NCI-H226 (cell line): ENCODE results near the gene NFATC4.
"Not testable (repeated sequence)": the region's sequence is repeated elsewhere in the genome, so short reads cannot be mapped to it uniquely, and the experiment has no call there.

ENCODE experiments used
- DNase-seq: peaks from one replicate; pipeline ENCODE4 v3.0.0-alpha.2; 2015

Gene NFATC4

DNA sequence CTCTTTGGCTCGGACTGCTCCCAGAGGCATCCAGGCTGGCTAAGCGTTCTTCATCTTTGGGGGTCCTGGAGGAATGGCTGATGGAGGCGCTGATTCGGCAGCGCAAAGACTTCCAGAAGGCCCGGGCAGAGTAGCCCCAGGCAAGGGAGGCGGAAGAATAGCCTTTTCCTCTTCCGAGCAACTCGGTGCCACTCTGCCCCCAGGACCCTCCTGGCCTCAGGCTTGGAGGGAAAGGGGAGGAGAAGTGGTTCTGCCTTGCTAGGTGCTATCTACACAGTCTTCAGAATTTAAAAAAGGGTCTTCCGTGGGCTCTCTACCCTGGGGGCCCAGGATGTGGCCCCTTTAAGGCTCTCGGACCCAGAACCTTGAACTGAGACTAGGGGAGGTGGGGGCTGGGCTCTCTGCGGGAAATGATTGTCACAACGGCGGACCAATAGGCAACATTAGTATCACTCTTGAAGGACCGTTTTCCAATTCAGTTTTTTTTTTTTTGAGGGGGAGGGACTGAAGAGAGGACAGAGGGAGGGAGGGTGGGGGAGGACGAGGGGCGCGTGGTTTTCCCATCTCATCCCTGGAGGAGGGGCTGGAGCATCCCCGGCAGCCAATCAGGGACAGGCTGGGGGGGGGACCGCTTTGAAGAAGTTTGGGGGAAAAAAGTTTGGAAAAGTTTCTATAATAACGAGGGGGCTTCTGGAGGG lies at the start of gene NFATC4:
NFATC4 (plus strand) TSS at position 671 of the 698 bp plus-strand sequence. CDS start 157 bp downstream, outside the sequence.
- DNase-seq: no peak

DNA sequence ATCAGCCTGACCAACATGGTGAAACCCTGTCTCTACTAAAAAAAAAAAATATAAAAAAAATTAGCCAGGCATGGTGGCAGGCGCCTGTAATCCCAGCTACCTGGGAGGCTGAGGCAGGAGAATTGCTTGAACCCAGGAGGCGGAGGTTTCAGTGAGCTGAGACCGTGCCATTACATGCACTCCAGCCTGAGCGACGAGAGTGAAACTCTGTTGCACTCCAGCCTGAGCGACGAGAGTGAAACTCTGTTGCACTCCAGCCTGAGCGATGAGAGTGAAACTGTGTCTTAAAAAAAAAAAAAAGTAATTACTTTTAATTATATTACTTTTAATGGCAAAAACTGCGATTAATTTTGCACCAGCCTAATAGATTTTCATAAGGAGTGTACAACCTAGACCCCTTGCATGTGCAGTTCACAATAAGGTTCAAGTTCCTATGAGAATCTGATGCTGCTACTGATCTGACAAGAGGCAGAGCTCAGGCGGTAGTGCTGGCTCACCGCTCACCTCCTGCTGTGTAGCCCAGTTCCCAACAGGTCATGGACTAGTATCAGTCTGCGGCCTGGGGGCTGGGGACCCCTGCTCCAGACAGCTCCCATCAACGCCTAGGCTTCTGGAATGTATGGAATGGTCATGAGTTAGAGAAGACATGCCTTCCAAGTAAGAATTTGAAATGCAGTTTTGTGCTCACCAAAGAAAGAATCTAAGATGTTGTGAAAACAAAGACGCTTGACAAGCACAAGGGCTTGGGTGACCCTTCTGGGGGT lies 46.6 kb upstream of the NFATC4 start:
- DNase-seq: no peak

DNA sequence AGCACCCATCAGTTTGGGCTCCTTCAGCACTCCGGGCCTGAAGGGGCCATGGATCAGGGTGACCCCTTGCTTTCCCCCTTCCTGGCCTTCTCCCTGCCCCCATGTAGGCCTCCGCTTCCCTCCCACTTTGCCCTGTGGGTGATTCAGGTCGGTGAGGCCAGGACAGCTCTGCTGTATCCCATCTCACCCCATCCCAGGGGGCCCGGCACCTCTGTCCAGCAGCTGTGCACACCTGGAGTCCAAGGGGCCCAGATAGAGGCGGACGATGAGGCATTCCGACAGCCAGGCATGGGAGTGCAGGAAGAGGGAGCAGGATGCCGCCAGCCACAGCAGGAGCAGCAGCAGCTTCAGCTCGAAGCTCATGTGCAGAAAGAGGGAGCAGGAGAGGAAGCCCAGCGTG lies 45.3 kb upstream of the NFATC4 start:
- DNase-seq: no peak

DNA sequence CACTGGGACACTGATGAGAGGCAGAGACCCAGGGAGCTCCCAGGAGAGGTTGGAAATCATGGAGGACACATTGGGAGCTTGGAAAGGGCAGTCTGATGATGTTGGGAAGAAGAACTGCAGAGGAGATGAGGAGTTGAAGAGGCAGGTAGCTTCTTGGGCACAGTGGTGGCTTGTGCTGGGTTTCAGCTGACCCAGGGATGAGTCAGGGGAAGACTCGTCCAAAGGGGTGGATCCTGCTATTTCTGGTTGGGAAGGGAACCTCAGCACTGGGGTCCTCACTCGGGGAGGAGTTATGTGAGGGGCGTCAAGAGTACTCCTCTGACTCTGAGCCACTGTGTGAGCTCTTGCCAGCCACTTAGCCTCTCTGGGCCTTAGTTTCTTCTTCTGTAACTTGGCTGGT lies 44.6 kb upstream of the NFATC4 start:
- DNase-seq: no peak

DNA sequence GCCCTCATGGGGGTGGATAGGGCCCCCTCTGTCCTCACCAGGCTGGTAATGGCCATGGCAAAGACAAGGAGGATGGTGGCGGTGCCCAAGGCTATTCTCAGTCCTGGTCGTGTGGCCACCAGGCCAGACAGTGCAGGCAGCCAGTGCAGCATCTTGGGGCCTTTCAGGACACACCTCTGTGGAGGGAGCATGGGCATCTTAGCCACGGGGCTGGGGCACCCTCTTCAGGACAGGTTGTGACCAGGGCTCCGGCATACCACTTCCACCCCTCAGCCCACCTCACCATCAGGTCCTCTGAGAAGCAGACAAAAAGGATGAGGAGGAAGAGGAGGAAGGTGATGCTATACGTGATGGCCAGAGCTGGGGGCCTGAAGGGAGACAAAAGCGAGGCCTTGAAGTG lies 44.0 kb upstream of the NFATC4 start:
- DNase-seq: no peak

DNA sequence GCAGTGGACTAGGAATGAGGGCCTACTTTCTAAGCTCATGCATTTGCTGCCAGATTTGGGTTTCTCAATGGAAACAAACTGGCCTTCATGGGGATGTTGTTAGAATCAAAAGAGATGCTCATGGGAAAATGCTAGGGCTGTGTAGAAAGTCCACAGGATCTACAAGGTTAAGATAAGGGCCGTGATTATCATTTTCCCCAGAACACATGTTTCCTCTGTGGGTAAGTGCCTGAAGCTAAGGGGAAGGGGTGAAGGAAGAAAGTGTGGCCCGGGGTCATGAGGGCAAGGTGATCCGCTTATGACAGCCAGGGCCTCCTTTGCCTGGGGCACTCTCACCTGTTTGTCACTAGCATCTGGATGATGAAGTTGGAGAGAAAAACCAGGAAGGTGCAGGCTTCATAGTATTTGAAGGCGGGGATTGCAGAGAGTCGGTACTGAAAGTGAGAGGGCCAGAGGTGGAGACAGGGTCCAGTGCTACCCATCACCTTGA lies 42.9 kb upstream of the NFATC4 start:
- no peak for DNase-seq

DNA sequence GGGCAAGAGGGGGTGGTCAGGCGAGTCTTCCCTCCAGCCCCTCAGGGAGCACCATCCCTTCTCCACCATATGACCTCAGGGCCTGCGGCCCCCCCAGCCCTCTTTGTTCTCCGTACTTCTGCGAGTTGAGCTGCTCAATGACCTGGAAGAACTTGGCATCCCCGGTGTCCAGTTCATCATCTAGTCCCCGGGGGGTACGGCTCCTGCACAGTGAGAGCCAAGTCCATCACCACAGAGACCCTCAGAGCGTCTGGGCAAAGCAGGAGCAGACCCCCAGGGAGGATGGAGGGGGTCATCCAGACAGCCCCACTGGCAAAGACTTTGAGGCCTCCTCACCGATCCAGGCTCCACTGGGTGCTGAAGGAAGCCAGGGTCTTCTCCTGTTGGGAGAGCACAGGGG lies 42.0 kb upstream of the NFATC4 start:
- DNase-seq: no peak

DNA sequence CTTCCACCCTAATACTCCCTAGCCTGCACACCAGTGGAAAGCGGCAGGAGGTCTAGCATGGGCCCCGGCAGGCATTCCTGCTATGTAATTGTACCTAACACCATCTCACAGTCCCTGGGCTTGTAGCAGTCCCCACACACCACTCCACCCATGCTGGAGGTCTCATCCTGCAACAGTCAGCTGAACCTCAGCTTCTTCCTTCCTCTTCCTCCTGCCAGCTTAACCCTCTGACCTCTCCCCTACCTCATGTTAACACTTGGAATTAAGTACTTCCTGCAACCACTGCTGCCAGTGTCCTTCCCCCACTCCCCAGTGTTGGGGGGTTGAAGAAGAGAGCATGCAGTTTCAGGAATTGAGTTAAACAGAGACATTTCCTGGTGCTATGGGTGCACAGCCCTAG lies 40.7 kb upstream of the NFATC4 start:
- no peak for DNase-seq

DNA sequence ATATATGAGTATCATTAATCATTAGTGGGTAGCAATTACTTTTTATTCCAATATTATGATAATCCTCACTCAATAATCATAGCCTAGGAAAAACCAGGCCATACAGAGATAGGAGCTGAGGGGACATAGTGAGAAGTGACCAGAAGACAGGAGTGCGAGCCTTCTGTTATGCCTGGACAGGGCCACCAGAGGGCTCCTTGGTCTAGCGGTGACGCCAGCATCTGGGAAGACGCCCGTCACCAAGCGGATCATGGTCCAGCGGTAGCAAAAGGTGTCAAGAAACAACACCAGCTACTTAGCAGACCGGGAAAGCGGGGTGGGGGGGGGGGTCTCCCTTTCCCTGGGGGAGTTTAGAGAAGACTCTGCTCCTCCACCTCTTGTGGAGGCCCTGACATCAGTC lies 40.1 kb upstream of the NFATC4 start:
- DNase-seq: not testable (repeated sequence)

DNA sequence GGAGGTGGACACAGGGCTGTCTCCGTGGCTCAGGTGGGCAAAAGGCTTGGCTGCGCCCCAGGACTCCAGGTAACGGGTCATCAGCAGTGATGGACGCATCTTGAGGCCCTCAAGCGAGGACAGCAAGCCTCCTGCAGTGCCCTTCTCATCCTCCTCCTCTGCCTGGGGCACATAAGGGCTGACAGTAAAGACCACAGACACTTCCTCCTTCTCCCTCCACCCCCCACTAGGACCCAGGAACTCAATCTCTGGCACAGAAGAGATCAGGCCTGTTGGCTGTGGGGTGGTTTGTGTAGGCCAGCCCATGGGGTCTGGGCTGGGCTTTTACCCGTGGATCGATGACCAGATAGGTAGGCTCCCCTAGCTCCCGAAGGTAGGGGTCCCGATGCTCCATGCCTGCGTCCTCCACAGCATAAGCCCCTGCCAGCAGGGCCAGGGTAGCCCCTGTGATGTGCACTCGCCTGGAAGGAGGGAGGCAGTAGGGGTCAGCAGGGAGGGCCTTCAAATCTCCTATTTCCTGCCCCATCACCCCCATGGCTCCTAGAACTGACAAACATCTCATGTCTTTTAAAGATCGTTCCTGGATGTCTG lies 38.8 kb upstream of the NFATC4 start:
- no peak for DNase-seq

DNA sequence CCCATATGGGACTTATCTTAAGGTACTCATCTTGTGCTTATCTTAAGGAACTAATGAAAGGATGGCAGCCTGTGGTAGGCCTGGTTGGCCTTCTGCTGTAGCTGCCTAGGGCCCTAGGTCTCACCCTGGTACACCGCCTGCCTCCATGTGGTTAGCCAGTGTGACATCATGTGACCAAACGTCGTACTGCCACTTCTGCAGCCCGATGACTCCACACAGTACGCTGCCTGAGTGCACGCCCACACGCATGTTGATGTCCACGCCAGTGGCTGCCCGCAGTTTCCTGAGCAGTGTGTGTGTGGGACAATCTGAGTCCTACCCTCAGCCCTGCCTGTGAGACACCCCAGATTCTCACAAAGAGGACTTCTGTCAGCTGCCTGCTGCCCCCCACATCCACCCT lies 38.2 kb upstream of the NFATC4 start:
- DNase-seq: no peak

DNA sequence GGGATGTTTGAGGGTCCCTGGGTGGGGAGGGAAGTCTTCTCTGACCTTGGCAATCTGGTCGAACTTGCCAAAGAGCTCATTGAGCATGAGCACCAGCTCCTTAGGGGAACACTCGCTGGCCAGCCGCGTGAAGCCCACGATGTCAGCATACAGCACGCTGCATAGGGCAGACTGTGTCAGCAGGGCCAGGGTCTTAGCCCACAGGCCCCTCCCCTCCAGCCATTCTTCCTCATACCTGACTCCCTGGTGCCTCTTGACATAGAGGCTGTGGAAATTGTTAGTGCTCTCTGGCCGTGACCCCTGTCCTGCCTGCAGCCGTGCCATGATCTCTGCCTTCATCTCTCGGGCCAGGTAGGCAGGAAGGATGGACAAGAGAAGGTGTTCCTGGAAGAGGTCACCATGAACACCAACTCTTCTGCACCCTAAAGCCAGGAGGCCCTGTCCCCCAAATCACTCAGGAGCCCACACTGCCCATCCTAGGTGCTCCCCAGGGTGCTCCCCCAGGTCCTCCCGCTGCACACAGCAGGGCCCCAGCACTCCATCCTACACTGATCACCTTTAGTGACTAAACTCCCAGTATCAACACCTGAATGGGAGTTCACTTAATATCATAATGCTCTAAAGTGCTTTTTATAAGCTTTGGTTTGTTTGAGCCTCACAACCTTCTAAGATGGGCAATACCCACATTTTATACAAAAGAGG lies 36.9 kb upstream of the NFATC4 start:
- no peak for DNase-seq

DNA sequence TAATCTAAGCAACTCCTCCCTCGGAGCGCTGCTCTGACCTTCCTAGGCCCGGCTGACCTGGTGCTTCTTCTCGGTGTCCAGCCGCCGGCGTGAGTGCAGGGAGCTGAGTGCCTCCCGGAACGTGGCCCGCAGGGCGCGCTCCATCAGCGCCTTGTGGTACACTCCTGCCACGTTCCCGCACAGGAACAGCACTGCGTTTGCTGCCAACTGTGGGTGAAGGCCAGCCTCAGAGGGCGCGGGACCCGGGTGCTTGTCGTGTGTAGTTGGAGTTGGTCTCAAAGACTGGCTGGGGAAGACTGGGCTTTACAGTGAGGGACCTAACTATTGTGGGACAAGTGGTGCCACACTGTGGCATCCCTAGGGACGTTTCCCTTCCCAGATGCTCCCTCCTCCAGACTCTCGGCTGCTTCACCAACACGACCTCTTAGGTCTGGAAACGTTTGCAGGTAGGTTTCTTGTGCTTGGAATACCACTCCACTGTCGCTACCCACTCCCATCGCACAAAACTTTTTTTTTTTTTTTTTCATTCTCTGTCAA lies 36.2 kb upstream of the NFATC4 start:
- DNase-seq: no peak

DNA sequence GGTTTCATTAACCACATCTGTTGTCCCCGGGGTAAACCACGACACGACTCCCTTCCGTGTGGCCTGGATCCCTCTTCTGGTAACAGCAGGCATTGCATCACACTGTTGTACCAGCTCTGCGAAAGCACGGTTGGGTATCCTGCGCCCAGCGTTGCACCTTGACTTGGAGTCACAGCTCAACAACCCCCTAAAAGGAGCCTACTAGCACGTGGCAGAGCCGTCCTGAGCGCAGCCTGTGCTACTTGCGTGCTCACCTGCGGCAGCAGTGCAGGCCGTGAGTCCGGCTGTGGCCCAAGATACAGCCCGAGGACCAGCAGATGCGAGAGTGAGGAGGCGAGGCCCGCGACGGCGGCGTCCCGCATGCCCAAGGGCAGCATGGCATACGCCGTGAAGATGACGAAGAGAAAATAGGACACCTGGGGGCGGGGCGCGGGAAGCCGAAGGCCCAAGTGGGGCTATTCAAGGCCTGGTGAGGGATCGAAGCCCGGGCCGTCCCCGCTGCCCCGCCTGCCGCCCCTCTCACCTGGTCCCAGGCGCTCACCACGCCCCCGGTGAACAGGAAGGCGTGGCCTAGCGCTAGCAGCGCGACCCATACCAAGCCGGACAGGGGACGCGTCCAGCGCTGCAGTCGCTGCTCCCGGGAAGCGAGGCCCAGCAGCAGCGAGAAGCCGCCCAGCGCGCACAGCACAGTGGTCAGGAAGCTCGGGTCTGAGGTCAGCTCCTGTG lies 35.6 kb upstream of the NFATC4 start:
- DNase-seq: peak; percentile 20

DNA sequence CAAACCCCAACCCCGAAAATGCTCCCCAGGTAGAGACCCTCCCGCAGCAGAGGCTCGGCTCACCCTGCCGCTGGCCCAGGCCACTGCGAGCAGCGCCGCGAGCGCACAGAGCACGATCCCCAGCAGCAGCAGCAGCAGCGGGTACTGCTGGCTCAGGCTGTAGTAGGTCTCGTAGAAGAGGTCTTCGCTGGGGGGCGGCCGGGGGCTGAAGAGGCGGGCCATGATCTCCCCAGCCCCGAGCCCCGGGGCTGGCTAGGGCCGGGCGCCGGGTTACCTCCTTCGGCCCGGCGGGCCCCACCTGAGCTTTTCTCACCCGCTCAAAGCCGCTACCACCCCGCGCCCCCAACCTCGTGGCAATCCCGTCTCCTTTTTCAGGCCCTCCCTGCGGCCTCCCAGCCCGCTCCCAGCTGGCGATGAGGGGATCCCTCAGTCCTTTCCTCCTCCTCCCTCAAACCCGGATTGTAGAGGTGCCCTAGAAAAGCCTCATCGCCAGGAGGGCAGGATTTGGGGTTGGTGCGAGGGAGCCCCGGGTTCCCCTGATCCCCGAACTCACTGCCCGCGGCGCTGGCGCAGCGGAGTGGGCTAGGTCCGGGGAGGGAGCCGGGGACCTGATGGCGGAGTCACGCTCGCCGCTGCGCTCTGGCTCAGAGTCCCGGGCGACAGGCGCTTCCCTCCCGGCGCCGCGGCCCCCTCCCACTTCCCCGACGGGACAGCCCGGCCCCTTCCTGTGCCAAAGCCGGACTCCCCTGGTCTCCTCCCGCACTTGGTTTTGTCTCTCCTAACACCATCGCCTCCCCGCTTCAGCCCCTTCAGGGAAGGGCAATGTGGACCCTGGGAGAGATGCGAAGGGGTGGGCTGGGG lies 33.3 kb upstream of the NFATC4 start, which contains the start of gene ADCY4:
ADCY4 (minus strand) TSS at position 641 of the 861 bp plus-strand sequence; CDS start at position 222, 419 bp downstream.
- DNase-seq: no peak

DNA sequence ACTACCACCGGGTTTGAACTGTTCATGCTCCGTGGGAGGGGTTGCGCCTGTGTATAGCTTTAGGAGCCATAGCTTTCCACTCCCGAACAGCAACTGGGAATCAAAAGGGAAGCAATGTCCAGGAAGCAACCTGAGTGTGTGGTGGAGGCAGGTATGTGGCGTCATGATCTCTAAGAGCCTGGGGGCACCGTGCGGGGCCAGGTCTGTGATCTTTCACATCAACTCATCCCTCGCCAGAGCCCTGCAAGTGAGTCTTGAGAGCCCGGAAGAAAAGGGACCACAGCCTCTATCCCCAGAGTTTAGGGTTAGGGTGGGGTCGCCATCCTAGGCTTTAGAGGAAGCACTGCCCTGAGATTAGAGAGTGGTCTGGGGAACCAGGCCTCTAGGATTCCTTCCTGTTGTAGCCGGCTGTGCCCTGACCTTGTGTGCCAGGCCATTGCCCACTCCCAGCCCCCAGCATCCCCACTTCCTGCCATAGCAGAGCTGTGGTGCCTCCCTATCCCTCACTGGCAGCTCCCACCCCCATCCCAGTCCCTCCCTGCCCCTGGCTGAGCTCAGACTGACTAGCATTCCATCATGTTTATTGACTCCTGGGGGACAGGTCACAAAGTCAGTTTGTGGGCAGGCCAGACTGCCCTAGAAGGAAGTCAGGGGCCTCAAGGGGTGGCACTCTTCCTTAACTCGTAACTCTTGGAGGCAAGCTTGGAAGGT lies 32.4 kb upstream of the NFATC4 start:
- no peak for DNase-seq

DNA sequence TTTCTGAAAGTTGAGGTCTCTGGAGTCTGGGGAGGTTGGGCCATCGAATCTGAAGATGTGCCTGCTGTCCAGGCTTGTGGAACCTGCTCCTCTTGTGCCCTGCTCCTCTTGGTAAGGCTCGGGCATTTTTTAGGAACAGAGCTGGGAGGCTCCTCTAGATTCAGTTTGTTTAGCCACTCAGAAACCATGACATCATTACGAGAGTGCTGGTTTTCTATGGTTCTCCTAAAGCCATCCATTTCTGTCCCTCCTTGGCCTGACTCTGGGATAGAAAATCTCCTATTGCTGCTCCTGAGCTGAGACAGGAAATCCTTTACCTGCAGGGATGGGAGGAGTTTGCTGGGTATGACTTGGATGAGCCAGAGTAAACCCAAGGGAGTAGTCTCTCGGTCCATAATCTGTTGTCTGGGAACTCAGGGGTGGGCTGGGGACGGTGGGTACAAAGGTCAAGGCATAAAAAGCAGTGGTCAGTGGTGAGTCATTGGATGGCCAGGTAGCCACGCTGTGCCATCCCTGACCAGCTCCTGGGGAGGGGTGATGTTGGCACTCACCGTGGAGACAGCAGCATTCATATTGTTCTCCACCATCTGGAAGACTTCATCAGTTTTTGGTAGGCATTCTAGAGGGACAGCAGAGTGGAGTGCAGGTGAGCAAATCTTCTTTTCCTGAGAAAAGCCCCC lies 30.7 kb upstream of the NFATC4 start:
- DNase-seq: no peak

DNA sequence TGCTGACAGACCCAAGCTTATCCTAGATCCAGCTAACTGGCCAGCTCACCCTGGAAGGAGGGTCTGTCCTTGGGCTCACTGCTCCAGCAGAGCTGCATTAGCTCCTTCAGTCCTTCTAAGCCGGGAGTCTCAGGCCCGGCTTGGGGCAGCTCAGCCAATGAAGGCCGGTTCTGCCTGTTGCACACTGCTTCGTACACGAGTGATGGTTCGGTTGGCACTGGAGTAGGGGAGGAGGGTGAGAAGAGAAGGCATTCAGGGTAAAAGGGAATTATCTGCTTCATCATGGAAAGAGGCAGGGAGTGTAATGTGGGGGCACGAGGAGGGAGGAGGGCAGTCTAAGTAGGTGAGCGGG lies 30.2 kb upstream of the NFATC4 start:
- no peak for DNase-seq

DNA sequence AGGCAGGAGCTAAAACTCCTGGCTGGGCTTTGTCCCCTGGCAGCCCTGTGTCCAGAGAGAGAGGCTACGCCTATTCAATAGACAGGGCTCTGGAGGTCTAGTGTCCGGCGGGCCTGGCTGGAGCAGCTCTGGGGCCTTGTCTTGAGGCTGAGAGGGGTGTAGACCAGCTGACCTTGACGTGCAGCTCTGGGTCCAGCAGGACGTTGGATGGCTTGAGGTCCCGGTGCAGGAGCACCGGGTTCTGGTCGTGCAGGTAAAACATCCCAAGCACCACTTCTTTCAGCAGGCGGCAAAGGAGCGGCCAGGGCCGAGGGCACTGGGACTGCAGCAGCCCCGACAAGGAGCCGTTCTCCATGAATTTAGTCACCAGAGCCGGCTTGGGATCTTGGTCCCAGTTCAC lies 29.1 kb upstream of the NFATC4 start:
- DNase-seq: no peak
